SK-MEL-5 (cell line): ENCODE measurements around the gene RAB3A. TPM values are rescaled to one million over a fixed set of nuclear protein-coding genes. Genes with fewer than 3 reads are reported as not detected.

Experiments
- small RNA-seq, 2 experiments: library from RNA; depleted of rRNA; stranded (forward); fragments of <200 nt; gene quantifications; one replicate each; pipeline ENCODE3, GENCODE V24; 2014
- total RNA-seq: library from RNA; depleted of rRNA; stranded (reverse); fragments of >200 nt; shearing (Covaris generic); gene quantifications from 2 replicates; pipeline ENCODE4 v1.2.3, GENCODE V29; 2014; rRNA removed

RAB3A gene
- total RNA-seq, 1 experiment from 2014 or later = 7.9 TPM

Small RNA genes within 50 kb of the gene (small RNA-seq; reads per million reads assigned to genes)
- gene IFI30 = 0 reads per million in 2 experiments

Other genes starting within 250 kb of the RAB3A start
- gene KCNN1, start 236.9 kb downstream of the RAB3A start, total RNA-seq = 3.5 and 4.6 TPM in 2 replicates
- gene ARRDC2, start 195.9 kb downstream of the RAB3A start, total RNA-seq = 14.8 and 17.4 TPM in 2 replicates
- gene IL12RB1, start 117.1 kb downstream of the RAB3A start, total RNA-seq = 0.27 TPM in 1 of 2 replicates, not detected in the other
- gene MAST3, start 106.3 kb downstream of the RAB3A start, total RNA-seq = 1.1 and 1.7 TPM in 2 replicates
- 7.2 and 8.9 TPM in 2 replicates for gene PIK3R2, start 50.9 kb downstream of the RAB3A start, total RNA-seq
- gene IFI30, start 30.2 kb downstream of the RAB3A start, total RNA-seq = 16.3 and 30.6 TPM in 2 replicates
- 17.4 and 18.0 TPM in 2 replicates for gene MPV17L2, start 10.8 kb downstream of the RAB3A start, total RNA-seq
- gene PDE4C, start 22.4 kb upstream of the RAB3A start, total RNA-seq = 0.26 TPM in 1 of 2 replicates, not detected in the other
- gene IQCN, start 70.4 kb upstream of the RAB3A start, total RNA-seq = 0.08 TPM in 1 of 2 replicates, not detected in the other
- 21.7 and 29.2 TPM in 2 replicates for gene JUND, start 77.6 kb upstream of the RAB3A start, total RNA-seq
- 221 and 250 TPM in 2 replicates for gene LSM4, start 119.0 kb upstream of the RAB3A start, total RNA-seq
- 8.1 and 10.5 TPM in 2 replicates for gene PGPEP1, start 136.6 kb upstream of the RAB3A start, total RNA-seq
- 873 and 1,003 TPM in 2 replicates for gene GDF15, start 182.1 kb upstream of the RAB3A start, total RNA-seq
- gene LRRC25, start 193.6 kb upstream of the RAB3A start, total RNA-seq = not detected in 2 replicates
- gene SSBP4, start 215.4 kb upstream of the RAB3A start, total RNA-seq = 18.9 and 25.7 TPM in 2 replicates
- 8.3 and 12.7 TPM in 2 replicates for gene ISYNA1, start 234.1 kb upstream of the RAB3A start, total RNA-seq